CD4-positive, alpha-beta T cell treated with Interferon alpha-2 for 1 hour (primary cell): ENCODE results near the gene TNPO3.

Source experiments
- DNase-seq, 2 donors: peaks; one replicate each; pipeline ENCODE4 v3.0.0-alpha.2; 2020 to 2022

The TNPO3 gene

DNA sequence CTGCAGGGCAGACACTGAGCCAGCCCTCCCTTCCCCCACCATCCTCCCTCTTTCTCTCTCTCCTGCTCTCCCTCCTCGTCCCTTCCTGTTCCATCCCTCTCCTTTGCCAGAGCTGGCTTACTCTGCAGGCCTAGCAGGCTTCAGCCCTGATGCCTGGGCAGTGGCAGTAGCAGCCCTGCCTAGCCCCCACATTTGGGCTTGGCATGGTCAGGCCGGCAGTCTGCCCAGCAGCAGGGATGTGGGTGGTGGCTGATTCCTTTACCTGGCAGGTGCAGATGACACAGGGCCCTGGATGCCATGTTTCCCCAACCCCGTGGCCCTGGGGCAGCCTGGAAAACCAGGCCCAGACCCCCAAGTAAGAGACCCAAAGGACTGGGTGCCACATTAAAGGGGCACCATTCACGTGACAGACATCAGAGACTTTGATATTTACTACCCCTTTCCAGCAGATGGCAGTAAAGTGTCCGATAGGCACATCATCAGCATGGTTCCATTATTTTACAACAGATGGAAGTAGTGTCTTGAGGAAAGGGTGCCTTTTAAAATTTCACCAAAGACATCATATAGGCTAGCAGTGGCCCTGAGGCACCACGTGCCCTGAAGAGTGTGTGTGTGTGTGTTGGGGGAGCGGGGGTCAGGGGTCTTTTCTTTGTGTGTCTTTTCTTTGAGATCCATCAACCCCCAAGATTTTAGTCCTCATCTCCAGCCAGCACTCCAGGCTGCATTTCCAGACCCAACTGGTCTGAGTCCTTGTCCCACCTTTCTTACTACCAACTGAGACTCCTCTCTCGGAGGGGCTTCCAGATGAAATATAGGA is 150.3 kb downstream of the TNPO3 start:
- peak; percentile 40 to 74 for DNase-seq
